GM19025 (cell line): ENCODE measurements around the gene WFDC10B.
"Not testable (repeated sequence)": the region's sequence is repeated elsewhere in the genome, so short reads cannot be mapped to it uniquely, and the experiment has no call there.

Experiments
- ATAC-seq: cut with Tn5 transposase; IDR thresholded peaks from one replicate; pipeline ENCODE4 v1.9.1; 2021; ENCODE audit warnings: mild to moderate bottlenecking, low read depth, moderate library complexity; ENCODE audit not compliant: unreplicated experiment

WFDC10B gene

DNA sequence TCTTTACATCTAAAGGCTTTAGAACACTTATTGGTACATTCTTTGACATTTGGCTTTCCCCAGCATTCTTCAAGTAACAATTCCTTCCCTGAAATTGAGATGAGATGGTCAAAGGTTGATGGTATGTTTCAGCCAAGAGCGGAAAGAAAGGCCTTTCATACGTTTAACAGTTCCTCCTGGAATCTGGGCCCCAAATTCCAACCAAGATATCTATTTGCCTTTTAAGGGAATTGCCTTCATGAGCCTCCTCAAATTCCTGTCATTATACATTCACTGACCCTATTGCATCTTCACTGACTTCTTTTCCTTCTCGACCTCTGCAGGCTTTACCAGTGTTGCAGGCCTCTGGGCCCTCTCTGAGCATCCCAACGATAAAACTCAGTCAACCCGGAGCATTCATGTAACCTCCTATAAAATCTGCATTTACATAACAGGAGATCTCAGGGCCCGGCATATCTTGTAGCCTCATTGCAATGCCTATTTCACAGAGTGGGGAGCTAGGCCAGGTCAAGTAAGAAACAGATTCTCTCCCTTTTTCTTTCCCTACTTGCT is 55.4 kb downstream of the WFDC10B start:
- no peak for ATAC-seq

DNA sequence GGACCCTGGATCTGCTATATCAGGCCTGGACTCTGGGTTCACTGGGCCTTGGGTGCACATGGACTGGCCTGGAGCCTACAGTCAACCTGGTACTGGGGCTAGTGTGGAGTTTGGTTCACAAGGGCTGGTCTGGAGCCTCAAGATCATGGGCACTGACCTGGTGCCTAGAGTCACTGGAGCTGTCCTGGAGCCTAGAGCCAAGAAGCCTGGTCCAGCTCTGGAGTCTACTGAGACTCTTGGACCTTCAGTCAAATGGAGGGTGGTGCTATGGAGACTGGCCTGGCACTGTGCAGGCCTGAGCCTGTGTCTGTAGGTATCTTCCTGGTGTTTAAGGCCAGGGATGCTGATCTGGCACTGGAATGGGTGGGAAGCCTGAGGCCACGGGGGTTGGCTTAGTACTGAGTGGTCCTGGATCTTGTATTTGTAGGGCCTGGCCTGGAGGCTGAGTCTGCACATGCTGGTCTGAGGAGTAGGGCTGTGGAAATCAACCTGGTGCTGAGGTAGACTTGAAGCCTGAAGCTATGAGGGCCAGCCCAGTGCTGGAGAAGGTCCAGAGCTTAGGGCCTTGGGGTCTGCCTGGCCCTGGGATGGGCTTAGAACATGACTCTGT is 57.3 kb downstream of the WFDC10B start:
- ATAC-seq, result no peak

DNA sequence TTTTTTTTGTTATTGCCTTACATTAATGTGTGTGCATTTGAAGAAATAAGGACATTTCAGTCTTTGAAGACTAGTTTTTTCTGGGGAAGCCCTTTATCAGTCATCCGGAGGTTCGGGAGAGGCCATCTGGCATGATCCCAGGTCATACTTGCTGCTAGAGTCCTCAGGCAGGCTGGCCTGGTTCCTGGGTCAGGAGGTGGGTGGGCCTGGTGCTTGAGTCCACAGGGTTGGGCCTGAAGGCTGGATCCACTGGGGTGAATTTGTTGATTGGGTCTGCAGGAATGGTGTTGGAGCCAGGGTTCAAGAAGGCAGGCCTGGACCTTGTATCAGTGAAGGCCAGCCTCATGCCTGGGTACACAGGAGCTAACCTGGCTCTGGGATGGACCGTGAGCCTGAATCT is 57.9 kb downstream of the WFDC10B start:
- ATAC-seq, result no peak

DNA sequence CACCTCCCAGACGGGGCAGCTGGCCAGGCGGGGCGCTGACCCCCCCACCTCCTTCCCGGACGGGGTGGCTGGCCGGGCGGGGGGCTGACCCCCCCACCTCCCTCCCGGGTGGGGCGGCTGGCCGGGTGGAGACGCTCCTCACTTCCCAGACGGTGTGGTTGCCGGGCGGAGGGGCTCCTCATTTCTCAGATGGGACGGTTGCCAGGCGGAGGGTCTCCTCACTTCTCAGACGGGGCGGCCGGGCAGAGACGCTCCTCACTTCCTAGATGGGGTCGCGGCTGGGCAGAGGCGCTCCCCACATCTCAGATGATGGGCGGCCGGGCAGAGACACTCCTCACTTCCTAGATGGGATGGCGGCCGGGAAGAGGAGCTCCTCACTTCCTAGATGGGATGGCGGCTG is 59.0 kb downstream of the WFDC10B start:
- not testable (repeated sequence) for ATAC-seq

DNA sequence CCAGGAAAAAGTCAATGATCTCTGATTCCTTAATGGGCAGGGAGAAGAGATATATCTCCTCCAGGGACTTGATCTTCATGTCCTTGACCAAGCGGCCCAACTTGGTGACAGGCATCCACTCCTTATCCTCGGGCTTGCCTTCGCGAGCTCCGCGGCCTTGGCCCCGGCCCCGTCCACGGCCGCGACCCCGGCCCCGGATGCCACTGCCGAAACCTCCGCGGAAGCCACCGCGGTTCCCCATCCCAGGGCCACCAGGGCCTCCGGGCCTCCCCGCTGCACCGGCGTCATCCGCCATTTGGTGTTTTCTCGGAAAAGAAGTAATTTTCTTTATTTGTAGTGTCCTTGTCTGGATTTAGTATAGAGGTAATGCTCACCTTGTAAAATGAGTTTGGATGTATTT is 63.7 kb downstream of the WFDC10B start:
- not testable (repeated sequence) for ATAC-seq

DNA sequence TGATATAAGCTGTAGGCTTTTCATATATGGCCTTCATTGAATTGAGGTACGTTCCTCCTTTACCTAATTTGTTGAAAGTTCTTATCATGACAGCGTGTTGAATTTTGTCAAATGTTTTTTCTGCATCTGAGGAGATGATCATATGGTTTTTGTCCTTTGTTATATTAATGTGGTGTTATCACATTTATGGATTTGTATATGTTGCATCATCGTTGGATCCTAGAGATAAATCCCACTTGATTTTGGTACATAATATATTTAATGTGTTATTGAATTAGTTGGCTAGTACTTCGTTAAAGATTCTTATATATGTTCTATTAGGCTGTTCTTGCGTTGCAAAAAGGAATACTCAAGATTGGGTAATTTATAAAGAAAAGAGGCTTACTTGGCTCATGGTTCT is 65.1 kb downstream of the WFDC10B start:
- no peak for ATAC-seq

DNA sequence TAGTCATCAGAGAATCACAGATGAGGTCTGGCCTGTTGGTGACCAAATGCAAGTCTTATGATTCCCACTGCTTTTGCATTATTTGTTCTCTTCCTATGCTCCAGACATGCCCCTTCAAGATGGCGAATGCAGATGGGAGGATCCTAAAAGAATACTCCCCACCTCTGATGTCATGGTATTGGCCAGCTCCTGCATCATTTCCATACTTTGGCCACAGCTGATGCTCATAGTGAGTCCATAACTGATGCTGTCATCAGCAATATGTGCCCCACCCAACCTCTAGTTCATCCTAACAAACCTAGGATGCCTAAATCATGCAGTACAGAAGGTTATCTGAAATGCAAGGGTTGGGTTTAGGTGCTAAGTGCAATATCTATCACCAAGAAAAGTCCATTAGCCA is 68.3 kb downstream of the WFDC10B start:
- ATAC-seq, result no peak
